HG02970 (cell line): ENCODE measurements around the gene CASP7.
"Not testable (repeated sequence)": the region's sequence is repeated elsewhere in the genome, so short reads cannot be mapped to it uniquely, and the experiment has no call there.

Experiments
- ATAC-seq: cut with Tn5 transposase; IDR thresholded peaks from one replicate; pipeline ENCODE4 v1.9.1; 2021; ENCODE audit warnings: mild to moderate bottlenecking, moderate library complexity, moderate number of reproducible peaks; ENCODE audit not compliant: unreplicated experiment, low FRiP score

CASP7 gene

GRCh38 chr10:113679463-113680189 is at the start of gene CASP7:
TSS of gene CASP7 (plus strand) at chr10:113679912. CDS start at chr10:113697494, 17,582 bp downstream.
- peak; percentile 80 for ATAC-seq

- ATAC-seq: no peak
These were observed 48.7 kb upstream of the CASP7 start for GRCh38 chr10:113630929-113631533.

- ATAC-seq: no peak
These were observed 47.9 kb upstream of the CASP7 start for GRCh38 chr10:113631684-113632367.

- ATAC-seq: no peak
These were observed 39.7 kb upstream of the CASP7 start for GRCh38 chr10:113639966-113640365.

GRCh38 chr10:113641702-113642101 is 38.0 kb upstream of the CASP7 start:
- no peak for ATAC-seq

GRCh38 chr10:113643183-113643582 is 36.5 kb upstream of the CASP7 start:
- ATAC-seq: no peak

- ATAC-seq: no peak
These were observed 35.3 kb upstream of the CASP7 start for GRCh38 chr10:113644185-113645120.

GRCh38 chr10:113646336-113647201 is 33.1 kb upstream of the CASP7 start:
- no peak for ATAC-seq

- no peak for ATAC-seq
These were observed 31.9 kb upstream of the CASP7 start for GRCh38 chr10:113647812-113648211.

GRCh38 chr10:113648478-113648877 is 31.2 kb upstream of the CASP7 start:
- ATAC-seq: no peak

GRCh38 chr10:113650172-113650571 is 29.5 kb upstream of the CASP7 start:
- no peak for ATAC-seq

GRCh38 chr10:113651021-113651420 is 28.7 kb upstream of the CASP7 start:
- no peak for ATAC-seq

- ATAC-seq: no peak
These were observed 27.8 kb upstream of the CASP7 start for GRCh38 chr10:113651898-113652297.

GRCh38 chr10:113652456-113652855 is 27.3 kb upstream of the CASP7 start:
- not testable (repeated sequence) for ATAC-seq

GRCh38 chr10:113656896-113657295 is 22.8 kb upstream of the CASP7 start:
- ATAC-seq: no peak

- ATAC-seq: no peak
These were observed 22.2 kb upstream of the CASP7 start for GRCh38 chr10:113657544-113657943.

GRCh38 chr10:113661332-113661731 is 18.4 kb upstream of the CASP7 start:
- no peak for ATAC-seq

- no peak for ATAC-seq
These were observed 16.6 kb upstream of the CASP7 start for GRCh38 chr10:113663142-113663541.

GRCh38 chr10:113663908-113664307 is 15.8 kb upstream of the CASP7 start, which contains the start of gene NRAP:
TSS of gene NRAP (minus strand) at chr10:113664041. CDS start at chr10:113663882, 159 bp downstream.
- no peak for ATAC-seq
